ENCODE measurements around the gene KLHL36. TPM values are rescaled to one million over a fixed set of nuclear protein-coding genes. Genes with fewer than 3 reads are reported as not detected.
"Not testable (repeated sequence)": the region's sequence is repeated elsewhere in the genome, so short reads cannot be mapped to it uniquely, and the experiment has no call there.

KLHL36 gene
- total RNA-seq, 1 experiment from 2014 or later: 22.0 TPM

- Histone ChIP-seq H3K27ac (ENCODE audit: low read depth, low read length, poor library complexity, severe bottlenecking) (no peak overlapping the region), H3K4me1 (ENCODE audit: insufficient read depth, low read length, poor library complexity, severe bottlenecking) (peaks cover 25% of the 10 kb centered on the region), H3K27me3 (replicated peaks; ENCODE audit: insufficient read depth, low read depth, low read length, poor library complexity) (no peaks in the 10 kb centered on the region), H3K9me3 (ENCODE audit: low read depth, low read length, poor library complexity, severe bottlenecking) (no peaks in the 10 kb centered on the region), H3K36me3 (ENCODE audit: insufficient read depth, low read length, poor library complexity, severe bottlenecking) (no peaks in the 10 kb centered on the region), H3K4me3 (ENCODE audit: low read depth, low read length, poor library complexity, severe bottlenecking) (peak overlapping the region; percentile 68)
- ChIA-PET CTCF (no interaction called here), POLR2A (ENCODE audit: low non-redundant PET) (no interaction called here)
- no TSS peak for BruUV-seq (replicated peaks)
- DNase-seq (ENCODE audit: low spot score): no peak
- intact Hi-C loops (cut with micrococcal nuclease; ENCODE audit: unreplicated experiment): no loop called here
- TF ChIP-seq EZH2 (IDR thresholded peaks at IDR 0.05; ENCODE audit: borderline replicate concordance, low read depth, low read length, poor library complexity, severe bottlenecking): no peak
- TF ChIP-seq, protein P1, sequence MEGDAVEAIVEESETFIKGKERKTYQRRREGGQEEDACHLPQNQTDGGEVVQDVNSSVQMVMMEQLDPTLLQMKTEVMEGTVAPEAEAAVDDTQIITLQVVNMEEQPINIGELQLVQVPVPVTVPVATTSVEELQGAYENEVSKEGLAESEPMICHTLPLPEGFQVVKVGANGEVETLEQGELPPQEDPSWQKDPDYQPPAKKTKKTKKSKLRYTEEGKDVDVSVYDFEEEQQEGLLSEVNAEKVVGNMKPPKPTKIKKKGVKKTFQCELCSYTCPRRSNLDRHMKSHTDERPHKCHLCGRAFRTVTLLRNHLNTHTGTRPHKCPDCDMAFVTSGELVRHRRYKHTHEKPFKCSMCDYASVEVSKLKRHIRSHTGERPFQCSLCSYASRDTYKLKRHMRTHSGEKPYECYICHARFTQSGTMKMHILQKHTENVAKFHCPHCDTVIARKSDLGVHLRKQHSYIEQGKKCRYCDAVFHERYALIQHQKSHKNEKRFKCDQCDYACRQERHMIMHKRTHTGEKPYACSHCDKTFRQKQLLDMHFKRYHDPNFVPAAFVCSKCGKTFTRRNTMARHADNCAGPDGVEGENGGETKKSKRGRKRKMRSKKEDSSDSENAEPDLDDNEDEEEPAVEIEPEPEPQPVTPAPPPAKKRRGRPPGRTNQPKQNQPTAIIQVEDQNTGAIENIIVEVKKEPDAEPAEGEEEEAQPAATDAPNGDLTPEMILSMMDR (conservative IDR thresholded peaks at IDR 0.05; ENCODE audit: low read depth, low read length): no peak
Observed at GRCh38 chr16:84617041-84617790, 31.1 kb upstream of the KLHL36 start.

DNA sequence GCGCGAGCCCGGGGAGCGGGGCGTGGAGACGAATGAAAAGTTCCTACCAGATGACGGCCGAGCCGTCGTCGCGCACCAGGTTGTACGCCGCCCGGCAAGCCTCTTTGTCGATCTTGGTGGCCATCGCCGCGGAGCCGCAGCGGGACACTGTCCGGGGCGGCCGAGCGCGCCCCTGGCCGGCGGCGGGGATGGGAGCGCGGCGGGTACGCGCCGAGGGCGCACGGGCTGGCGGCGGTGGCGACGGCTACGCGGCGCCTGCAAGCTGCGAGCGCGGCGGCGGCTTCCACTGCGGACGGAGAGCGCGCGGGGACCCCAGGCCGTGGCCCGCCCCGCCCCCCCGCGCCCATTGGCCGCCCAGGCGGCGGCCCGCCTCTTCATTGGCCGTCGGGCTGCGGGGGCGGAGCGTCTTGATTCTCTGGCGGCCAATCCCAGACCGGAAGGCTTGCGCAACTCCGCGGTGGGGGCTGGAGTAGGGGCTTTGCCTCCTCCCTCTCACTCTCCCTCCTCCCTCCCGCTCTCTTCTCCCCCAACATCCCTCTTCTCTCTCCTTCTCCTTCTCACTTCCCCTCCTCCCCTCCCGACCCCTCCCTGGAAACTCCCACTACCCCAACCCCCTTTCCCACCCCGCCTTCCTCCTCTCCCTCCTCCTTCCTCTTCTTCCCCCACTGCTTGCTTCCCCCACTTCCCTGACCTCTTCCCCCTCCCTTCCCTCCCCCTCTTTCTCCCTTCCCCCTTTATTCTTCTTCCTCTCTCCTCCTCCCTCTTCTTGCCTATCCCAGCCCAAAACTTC lies 30.3 kb upstream of the KLHL36 start, which contains the start of gene COTL1:
TSS of gene COTL1 (minus strand) at position 288 of the 790 bp plus-strand sequence. CDS start at position 124, 164 bp downstream.
- Histone ChIP-seq H3K27me3 (replicated peaks; ENCODE audit: insufficient read depth, low read depth, low read length, poor library complexity) (no peaks in the 10 kb centered on the region), H3K9me3 (ENCODE audit: low read depth, low read length, poor library complexity, severe bottlenecking) (no peaks in the 10 kb centered on the region), H3K36me3 (ENCODE audit: insufficient read depth, low read length, poor library complexity, severe bottlenecking) (no peaks in the 10 kb centered on the region), H3K4me3 (ENCODE audit: low read depth, low read length, poor library complexity, severe bottlenecking) (peak within 1 kb of the TSS; percentile 68), H3K27ac (ENCODE audit: low read depth, low read length, poor library complexity, severe bottlenecking) (no peak within 1 kb of the TSS), H3K4me1 (ENCODE audit: insufficient read depth, low read length, poor library complexity, severe bottlenecking) (peaks cover 25% of the 10 kb centered on the region)
- intact Hi-C loops (cut with micrococcal nuclease; ENCODE audit: unreplicated experiment): no loop called here
- no TSS peak for BruUV-seq (replicated peaks)
- ChIA-PET CTCF (no interaction called here), POLR2A (ENCODE audit: low non-redundant PET) (no interaction called here)
- TF ChIP-seq, protein P1 (conservative IDR thresholded peaks at IDR 0.05; ENCODE audit: low read depth, low read length): no peak
- TF ChIP-seq EZH2 (IDR thresholded peaks at IDR 0.05; ENCODE audit: borderline replicate concordance, low read depth, low read length, poor library complexity, severe bottlenecking): no peak
- peak; percentile 98 for DNase-seq (ENCODE audit: low spot score)

DNA sequence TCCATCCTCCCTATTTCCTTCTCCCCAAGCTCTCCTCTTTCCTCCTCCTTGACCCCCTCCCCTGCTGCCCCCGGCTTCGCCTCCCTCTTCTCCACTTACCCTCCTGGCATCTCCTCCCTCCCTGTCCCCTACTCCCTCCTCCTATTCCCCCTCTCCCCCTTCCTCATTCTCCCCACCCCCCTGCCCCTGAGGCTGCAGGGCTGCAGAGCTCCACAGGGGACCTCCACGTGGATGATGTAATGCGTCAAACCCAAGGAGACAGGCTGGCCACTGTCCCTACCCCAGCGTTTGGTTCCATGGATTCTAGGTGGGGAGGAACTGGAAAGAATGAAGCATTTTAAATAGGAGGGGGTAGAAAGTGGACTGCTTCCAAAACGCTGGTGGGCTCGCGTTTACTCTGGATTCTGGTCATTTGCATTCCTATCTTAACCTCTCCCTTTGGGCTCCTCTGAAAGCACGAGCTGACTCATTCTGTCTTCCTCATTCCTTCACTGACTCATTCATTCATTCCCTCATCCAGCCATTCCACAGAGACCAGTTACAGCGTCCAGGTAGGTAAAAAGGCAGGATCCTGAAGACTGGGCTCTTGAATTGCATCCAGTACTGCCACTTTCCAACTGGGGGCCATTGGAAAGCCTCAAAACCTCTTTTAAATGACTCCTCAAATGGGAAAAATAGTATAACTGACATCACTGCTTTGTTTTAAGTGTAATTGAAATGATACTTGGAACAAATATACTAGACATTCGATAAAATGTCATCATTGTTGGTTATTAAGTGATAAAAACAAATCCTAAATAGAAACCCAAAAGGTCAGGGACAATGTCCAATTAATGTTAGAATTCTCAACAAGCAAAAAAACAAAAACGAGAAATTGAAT lies 29.5 kb upstream of the KLHL36 start:
- no TSS peak for BruUV-seq (replicated peaks)
- TF ChIP-seq EZH2 (IDR thresholded peaks at IDR 0.05; ENCODE audit: borderline replicate concordance, low read depth, low read length, poor library complexity, severe bottlenecking): no peak
- TF ChIP-seq, protein P1 (conservative IDR thresholded peaks at IDR 0.05; ENCODE audit: low read depth, low read length): no peak
- Histone ChIP-seq H3K27ac (ENCODE audit: low read depth, low read length, poor library complexity, severe bottlenecking) (no peak overlapping the region), H3K4me1 (ENCODE audit: insufficient read depth, low read length, poor library complexity, severe bottlenecking) (peaks cover 25% of the 10 kb centered on the region), H3K36me3 (ENCODE audit: insufficient read depth, low read length, poor library complexity, severe bottlenecking) (no peaks in the 10 kb centered on the region), H3K9me3 (ENCODE audit: low read depth, low read length, poor library complexity, severe bottlenecking) (no peaks in the 10 kb centered on the region), H3K4me3 (ENCODE audit: low read depth, low read length, poor library complexity, severe bottlenecking) (no peak overlapping the region), H3K27me3 (replicated peaks; ENCODE audit: insufficient read depth, low read depth, low read length, poor library complexity) (no peaks in the 10 kb centered on the region)
- CTCF ChIA-PET: interaction anchor here (0.6 kb wide), 1 partner anchor 663 kb away, joined by 7 read pairs; no protein-coding TSS in a partner anchor
- DNase-seq (ENCODE audit: low spot score): peak; percentile 61
- POLR2A ChIA-PET (ENCODE audit: low non-redundant PET): no interaction called here
- intact Hi-C loops (cut with micrococcal nuclease; ENCODE audit: unreplicated experiment): no loop called here

DNA sequence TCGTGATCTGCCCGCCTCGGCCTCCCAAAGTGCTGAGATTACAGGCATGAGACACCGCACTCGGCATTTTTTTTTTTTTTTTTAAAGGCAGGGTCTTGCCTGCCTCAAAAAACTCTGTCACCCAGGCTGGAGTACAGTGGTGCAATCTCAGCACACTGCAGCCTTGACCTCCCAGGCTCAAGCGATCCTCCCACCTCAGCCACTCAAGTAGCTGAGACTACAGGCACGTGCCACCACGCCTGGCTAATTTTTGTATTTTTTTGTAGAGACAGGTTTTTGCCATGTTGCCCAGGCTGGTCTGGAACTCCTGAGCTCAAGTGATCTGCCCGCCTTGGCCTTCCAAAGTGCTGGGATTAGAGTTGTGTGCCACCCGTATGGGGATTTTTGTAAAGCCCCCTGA lies 27.4 kb upstream of the KLHL36 start:
- H3K36me3 ChIP-seq (ENCODE audit: insufficient read depth, low read length, poor library complexity, severe bottlenecking); POLR2A ChIA-PET (ENCODE audit: low non-redundant PET); H3K27ac ChIP-seq (ENCODE audit: low read depth, low read length, poor library complexity, severe bottlenecking); DNase-seq (ENCODE audit: low spot score); H3K9me3 ChIP-seq (ENCODE audit: low read depth, low read length, poor library complexity, severe bottlenecking); H3K4me3 ChIP-seq (ENCODE audit: low read depth, low read length, poor library complexity, severe bottlenecking); H3K27me3 ChIP-seq (replicated peaks; ENCODE audit: insufficient read depth, low read depth, low read length, poor library complexity); BruUV-seq (replicated peaks): not testable (repeated sequence)
- CTCF ChIA-PET: interaction anchor here (0.6 to 1.1 kb wide), 2 partner anchors 46 to 279 kb away, joined by 3 read pairs; no protein-coding TSS in a partner anchor
- intact Hi-C loops (cut with micrococcal nuclease; ENCODE audit: unreplicated experiment): loop anchor here (5.0 kb wide), 1 partner anchor 351 kb away; no protein-coding TSS in a partner anchor
- H3K4me1 ChIP-seq (ENCODE audit: insufficient read depth, low read length, poor library complexity, severe bottlenecking): peaks cover 17% of the 10 kb centered on the region

Measured in A673 (cell line).